Measurements from ENCODE around the gene AADACL3.

The AADACL3 gene

DNA sequence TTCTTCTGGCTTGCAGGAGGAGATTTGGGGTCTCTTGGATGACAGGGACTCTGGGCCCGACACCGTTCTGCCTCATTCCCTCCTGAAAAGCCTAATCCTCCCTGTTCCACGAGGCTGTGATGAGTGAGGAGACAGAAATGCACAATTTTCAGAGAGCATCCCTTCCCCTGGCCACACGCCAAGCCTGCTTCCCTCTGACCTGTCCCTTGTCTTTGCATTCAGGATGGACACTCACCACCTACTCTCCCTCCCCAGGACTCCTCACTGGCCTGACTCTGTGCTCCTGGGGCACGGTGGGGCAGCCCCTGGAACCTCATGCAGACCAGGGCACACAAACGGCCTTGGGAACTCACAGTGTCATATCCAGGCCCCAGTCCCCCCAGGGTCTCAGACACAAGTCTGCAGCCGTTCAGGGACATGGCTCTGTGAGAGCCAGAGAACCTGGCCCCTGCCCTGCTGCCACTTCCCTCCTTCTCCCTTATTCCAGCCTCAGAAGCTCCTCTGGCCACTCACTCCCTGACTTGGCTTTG is 54.1 kb downstream of the AADACL3 start:
- no peak for DNase-seq

DNA sequence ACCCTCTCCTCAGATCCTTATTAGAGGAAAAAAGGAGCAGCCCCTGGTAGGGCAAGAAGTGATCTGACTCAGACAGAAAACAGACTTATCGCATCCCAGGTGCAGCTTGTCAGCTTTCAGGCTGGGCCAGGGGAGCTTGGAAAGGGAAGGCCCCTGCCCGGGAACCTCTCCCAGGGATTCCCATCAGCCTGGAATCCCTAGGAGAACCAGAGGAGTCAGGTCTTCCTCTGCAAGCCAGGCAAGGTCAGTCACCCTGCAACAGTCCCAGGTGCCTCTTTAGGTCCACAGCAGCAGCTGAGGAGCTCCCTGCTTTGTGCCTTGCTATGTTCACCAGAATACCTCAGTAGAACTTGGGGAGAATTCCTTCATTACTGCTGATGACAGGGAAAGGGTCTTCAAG is 54.7 kb downstream of the AADACL3 start:
- no peak for DNase-seq

DNA sequence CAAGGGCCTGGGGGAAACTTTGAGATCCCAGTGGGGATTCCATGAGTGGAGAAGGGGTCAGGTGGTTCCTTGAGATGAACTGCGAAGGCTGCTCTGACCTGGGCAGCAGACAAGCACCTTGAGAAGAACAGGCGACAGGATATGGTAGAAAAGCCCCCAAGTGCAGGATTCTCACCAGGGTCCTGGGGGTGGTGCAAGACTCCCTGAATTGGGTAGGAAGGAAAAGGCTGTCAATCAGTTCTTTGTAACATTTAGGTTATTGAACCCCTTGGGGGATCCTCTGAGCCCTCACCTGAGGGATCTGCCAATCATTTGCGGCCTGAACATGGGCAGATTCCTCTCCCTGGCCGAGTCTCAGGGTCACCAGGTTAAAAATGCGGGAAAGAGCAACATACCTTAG is 55.3 kb downstream of the AADACL3 start:
- no peak for DNase-seq

DNA sequence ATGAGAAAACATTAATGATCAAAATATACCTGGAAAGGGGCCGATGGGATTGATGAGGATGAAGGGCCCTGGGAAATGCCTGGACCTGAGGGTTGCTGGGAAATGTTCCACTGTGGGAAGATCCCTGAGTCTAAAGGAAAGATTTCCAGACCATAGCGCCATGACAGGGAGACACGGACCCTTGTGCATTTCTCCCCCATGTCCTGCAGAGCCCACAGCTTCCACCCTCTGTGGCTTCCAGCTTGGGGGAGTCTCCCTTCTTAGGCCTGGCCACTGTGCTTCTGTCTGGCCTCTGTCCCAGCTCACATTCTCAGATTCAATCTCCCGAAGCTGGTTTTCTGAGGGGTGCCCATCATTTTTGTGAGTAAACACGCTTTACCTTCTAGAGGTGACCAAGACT is 56.6 kb downstream of the AADACL3 start:
- no peak for DNase-seq

DNA sequence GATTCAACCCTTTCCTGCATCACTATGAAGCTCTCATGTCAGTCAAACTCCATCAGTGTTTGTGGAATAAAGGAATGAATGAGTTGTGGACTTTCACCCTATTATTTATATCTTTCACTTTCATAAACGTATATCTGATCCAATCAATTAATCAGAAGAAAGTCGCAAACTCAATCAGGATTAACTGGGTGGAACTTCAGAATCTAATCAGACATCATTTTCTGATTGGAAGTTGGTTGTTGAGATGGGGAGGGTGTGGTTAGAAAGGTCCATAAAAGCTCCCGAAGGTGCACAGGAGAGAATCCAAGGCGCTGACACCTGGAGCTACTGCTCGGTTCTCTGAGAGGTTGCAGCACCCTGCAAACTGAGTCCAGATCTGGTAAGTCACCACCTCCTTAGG is 57.5 kb downstream of the AADACL3 start, which contains the start of gene PRAMEF12:
TSS of gene PRAMEF12 (plus strand) at position 301 of the 400 bp plus-strand sequence. CDS start 1,130 bp downstream, outside the sequence.
- no peak for DNase-seq

DNA sequence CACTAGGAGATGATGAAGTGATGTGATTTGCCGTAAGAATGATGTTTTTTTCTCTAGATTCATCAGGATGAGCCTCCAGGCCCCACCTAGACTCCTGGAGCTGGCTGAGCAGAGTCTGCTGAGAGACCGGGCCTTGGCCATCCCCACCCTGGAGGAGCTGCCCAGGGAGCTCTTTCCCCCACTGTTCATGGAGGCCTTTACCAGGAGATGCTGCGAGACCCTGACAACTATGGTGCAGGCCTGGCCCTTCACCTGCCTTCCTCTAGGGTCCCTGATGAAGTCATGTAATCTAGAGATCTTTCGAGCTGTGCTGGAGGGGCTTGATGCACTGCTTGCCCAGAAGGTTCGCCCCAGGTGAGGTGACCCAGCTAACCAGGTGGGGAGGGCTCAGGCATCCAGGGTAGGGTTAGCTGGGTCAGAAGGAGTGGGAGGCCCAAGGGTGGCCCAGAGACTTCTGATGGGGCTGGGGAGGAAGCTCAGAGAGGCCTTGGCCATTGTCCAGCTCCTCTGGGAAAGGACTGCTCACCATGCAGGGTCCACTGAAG is 59.0 kb downstream of the AADACL3 start:
- no peak for DNase-seq

DNA sequence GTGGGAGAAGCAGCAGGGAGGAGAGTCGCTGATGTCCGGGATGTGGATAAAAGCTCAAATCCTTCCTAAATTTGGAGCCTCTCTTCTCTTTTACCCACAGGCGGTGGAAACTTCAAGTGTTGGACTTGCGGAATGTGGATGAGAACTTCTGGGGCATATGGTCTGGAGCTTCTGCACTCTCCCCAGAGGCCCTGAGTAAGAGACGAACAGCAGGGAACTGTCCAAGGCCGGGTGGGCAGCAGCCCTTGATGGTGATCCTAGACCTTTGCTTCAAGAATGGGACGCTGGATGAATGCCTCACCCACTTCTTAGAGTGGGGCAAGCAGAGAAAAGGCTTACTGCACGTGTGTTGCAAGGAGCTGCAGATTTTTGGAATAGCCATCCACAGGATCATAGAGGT is 59.5 kb downstream of the AADACL3 start:
- DNase-seq = no peak

DNA sequence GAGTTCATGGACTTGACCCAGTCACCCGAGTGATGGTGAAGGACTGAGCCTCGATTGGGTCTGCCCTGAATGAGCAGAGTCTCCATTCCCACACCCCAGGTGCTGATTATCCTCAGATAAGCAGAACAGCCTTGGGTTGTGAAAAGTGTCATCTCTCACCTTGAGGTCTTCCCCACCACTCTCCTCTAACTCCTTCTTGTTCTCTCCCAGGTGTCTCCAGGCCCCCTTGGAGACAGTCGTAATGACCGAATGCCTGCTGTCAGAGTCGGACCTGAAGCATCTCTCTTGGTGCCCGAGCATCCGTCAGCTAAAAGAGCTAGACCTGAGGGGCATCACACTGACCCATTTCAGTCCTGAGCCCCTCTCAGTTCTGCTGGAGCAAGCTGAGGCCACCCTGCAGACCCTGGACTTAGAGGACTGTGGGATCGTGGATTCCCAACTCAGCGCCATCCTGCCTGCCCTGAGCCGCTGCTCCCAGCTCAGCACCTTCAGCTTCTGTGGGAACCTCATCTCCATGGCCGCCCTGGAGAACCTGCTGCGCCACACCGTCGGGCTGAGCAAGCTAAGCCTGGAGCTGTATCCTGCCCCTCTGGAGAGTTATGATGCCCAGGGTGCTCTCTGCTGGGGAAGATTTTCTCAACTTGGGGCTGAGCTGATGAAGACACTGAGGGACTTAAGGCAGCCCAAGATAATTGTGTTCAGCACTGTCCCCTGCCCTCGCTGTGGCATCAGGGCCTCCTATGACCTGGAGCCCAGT is 61.1 kb downstream of the AADACL3 start:
- DNase-seq = no peak

All from NCI-H146 (cell line).